NOMO-1 treated with DMSO at 0.1 percent for 48 hours (cell line): ENCODE data around the gene KCNQ1OT1.

Experiments
- DNase-seq: peaks from one replicate; lab custom pipeline; 2025; ENCODE audit not compliant: unreplicated experiment; lab: John Stamatoyannopoulos, UW

KCNQ1OT1 gene

DNA sequence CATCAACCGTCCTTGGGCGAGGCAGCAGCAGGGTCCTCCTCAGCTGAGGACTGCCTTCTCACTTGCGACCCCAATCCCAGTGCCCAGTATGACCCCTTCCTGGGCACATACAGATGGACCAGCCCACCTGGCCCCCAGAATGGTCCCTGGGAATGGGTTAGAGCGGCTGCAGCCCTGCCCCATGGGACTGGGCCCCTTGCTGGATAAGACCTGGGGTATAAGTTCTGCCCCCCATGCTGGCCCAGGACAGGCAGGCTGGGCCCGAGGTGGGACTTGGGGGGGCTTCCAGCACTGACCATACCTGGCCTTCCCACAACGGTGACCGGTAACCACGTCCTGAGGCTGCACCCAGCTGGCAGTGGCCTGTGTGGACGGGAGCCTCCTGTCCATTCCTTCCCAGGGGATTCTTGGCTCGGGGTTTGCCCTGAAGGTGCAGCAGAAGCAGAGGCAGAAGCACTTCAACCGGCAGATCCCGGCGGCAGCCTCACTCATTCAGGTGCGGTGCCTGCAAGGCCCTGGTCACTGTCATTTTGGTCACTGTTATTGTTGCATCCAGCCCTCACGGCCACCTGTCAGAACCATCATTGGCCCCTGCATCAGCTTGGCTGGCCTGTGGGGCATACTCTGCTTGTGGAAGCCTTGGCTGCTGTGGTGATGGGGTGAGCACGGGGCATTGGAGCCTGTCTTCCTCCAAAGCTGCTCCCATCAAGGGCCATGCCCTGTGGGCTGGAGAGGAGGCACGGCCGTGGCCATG is 114.8 kb downstream of the KCNQ1OT1 start:
- DNase-seq: no peak

DNA sequence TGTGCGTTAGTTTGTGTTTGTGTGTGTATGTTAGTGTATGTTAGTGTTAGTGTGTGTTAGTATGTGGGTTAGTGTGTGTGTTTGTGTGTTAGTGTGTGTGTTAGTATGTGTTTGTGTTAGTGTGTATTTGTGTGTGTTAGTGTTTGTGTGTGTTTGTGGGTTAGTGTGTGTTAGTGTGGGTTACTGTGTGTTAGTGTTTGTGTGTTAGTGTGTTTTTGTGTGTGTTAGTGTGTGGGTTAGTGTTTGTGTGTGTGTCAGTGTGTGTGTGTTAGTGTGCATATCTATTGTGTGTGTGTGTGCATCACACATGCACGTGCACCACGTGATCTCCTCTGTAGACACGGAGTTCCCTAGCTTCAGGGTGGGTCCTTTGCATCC is 115.4 kb downstream of the KCNQ1OT1 start:
- DNase-seq: no peak

DNA sequence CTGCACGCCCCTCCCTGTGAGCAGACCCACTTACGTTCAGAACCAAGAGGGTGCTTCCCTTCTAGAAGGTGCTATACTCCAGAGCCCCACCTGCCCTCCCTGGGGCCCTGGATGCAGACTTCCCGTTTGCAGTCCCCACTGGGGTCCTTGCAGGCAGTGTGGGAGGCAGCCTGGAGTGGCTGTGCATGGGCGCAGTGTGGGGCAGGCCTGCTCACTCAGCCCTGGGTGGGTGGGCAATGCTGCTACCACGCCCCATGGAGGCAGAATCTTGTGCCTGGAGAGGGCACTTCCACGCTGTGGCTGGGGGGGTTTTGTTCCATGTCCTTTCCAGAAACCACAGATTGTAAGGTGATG is 116.2 kb downstream of the KCNQ1OT1 start:
- no peak for DNase-seq

DNA sequence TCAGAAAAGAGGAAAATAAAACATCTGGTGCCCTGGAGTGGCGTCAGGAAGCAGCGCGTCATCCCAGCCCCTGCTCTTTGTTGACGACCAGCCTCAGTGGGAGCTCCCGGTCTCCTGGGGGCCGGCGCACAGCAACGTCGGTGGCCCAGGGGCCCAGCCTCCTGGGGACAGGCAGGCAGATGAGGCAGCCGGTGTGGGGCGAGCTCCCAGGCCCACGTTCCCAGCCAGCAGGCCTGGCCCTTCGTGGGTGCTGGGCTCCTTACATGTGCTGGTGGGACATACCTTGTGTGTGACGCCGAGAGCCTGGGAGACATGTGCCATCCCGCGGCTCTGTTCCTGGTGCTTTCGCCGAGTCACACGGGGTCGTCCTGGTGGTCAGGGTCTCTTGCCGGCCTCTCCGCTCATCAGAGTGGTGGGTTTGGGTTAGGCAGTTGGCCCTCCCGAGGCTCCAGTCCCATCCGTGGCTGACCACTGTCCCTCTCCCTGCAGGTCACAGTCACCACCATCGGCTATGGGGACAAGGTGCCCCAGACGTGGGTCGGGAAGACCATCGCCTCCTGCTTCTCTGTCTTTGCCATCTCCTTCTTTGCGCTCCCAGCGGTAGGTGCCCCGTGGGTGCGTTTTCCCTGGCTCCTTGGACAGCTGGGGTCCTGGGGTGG is 116.7 kb downstream of the KCNQ1OT1 start:
- no peak for DNase-seq

DNA sequence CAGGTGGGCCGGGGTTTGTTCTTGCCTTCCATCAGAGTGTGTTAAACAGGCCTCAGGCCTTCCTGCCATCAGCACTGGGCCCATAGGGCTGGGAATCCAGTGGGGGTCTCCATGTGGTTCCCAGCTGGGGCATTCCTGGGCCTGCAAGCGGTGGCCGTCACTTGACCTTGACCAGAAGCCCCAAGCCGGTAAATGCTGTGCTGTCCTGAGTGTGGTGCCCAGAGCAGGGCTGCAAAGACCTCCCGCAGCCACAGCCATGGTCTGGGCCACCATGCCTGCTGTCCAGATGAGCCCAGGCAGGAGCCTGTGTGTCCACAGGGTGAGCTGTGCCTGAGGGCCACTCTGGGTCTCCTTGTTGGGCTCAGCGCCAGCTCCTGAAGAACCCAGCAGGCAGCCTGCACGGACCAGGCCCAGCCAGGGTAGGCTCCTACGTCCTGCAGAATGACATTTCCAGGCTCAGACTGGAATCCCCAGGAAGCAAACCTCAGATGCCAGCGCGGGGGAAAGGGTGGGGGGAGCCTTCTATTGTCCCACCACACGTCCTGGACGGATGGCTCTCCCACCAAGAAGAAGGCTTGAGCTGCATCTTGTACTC is 117.3 kb downstream of the KCNQ1OT1 start:
- no peak for DNase-seq

DNA sequence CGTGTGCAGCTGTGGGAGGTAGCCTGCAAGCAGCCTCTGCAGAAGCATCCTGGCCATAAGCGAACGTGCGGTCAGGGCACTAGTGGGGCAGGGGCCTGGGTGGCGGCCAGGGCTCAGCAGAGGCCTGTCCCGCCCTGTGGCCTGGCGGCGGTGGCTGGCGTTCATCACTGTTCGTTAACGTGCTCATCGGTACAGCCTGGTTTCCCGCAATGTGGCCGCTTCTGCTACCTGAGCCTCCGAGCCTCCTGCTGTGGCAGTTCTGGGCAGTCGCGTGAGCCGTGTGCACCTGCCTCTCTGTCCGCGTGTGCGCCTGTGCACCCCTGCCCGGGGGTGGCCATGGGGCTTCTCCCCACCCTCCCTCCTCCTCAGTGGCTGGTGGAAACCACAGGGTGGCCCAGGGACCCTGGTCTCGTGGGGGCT is 117.9 kb downstream of the KCNQ1OT1 start:
- no peak for DNase-seq

DNA sequence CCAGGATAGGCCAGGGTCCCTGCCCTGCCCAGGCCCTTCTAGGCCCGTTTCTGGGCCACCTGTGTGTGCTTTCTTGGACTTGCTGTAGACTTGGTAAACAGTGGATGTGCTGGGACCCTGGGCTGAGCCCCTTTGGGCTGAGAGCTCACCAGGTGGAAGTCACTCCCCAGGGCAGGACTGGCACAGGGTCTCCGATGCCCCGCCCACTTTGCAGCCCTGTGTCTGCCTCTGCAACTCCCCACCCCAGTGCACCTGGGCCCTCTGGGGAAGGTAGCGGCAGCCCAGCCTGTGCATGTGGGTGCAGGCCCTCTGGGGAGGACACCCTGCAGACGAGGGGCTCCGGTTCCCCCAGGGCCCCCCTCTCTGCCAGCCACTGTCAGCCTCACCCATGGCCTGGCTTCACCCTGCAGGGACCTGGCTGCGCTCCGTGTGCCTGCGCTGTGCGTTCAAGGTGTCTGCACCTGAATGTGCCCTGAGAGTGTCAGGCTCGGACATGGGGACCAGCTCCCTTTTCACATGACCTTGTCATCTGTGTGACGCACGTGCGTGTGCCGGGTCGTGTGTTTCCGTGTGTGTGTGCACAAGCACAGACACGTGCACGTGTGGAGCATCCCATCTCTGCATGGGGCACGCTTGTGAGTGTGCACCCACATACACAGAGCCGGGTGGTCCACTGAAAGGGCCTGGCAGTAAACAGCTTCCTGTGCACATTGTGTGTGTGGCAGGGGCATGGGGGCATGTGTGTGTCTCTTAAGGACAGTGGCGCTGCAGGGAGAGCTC is 118.5 kb downstream of the KCNQ1OT1 start:
- DNase-seq: no peak

DNA sequence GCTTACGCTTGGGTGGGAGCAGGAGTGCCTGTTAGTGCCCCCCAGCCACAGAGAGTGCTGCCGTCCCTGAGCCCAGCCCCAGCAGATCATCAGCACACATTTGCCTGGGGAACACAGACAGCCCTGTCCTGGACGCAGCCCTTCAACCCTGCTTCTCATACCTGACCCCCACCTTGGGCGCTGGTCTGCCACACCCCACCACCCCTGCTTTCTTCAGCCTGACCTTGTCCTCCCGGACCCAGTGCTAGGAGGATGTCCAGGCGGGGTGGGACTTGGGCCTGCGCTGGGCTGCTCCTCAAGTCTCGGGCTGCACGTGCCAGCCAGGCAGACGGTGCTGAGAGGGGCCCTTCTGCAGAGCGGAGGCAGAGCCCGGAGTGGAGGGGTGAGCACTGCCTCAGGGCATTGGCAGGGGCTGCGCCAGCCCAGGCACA is 119.2 kb downstream of the KCNQ1OT1 start:
- DNase-seq: no peak

DNA sequence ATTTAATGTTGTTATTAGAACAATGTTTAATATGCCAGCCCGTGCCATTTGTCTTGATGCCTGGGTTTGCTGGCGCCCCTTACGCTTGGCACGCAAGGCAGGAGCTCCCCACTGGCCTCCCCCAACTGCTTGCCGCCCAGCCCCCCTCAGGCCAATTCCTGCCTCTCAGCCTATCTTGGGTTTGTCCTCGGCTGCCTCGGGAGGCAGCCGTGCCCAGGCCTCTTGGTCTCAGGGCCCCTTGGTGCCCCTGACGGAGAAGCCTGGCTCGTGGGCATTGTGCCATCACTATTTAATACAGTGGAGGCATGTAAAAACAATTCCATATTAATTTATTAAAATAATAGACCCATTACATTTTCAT is 119.8 kb downstream of the KCNQ1OT1 start:
- DNase-seq: no peak

DNA sequence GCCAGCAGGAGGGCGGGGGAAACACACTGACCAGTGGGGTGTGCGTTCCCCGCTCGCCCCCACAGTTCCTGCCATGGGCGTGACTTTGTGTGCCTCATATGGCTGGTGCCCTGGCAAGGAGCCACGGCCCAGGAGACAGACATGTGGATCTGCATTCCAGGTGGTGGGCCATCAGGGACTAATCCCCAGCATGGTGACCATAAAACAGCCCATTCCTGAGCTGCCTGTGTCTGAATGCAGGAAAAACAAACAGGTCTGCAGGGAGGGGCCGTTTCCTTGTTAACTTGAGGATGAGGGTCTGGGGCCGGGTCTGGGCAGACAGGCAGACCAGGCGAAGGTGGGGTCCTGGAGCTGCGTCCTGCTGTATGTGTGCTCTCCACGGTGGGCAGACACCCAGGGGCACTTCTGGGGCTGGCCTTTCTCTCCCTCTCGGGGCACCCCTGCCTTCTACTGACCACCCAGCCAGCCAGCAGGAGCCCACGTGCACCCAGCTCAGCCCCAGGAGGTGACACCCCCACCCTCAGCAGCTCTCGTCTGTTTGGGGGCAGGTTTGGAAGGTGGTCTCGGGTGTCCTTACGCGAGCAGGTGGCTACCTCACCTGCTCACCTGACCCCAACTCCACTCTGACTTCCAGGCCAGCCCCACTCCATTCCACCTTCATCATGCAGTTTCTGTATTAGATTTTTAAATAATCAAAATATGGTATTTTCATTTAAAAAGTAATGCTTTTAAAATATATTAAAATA is 120.3 kb downstream of the KCNQ1OT1 start:
- DNase-seq: no peak

DNA sequence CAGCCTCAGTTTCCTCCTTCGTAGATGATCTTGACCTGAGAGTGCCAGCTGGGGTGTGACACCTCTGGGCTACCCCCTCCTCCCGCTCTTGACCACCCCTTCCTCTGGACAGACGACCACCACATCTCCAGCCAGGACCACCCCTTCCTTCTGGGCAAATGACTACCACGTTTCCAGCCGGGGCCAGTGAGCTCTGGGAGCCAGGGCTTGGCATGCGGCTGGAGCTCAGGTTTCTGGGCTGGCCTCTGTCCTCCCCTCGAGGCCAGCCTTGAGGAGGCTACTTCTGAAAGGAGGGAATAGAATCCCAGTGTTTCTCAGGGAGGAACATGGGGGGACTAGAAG is 120.9 kb downstream of the KCNQ1OT1 start:
- no peak for DNase-seq

DNA sequence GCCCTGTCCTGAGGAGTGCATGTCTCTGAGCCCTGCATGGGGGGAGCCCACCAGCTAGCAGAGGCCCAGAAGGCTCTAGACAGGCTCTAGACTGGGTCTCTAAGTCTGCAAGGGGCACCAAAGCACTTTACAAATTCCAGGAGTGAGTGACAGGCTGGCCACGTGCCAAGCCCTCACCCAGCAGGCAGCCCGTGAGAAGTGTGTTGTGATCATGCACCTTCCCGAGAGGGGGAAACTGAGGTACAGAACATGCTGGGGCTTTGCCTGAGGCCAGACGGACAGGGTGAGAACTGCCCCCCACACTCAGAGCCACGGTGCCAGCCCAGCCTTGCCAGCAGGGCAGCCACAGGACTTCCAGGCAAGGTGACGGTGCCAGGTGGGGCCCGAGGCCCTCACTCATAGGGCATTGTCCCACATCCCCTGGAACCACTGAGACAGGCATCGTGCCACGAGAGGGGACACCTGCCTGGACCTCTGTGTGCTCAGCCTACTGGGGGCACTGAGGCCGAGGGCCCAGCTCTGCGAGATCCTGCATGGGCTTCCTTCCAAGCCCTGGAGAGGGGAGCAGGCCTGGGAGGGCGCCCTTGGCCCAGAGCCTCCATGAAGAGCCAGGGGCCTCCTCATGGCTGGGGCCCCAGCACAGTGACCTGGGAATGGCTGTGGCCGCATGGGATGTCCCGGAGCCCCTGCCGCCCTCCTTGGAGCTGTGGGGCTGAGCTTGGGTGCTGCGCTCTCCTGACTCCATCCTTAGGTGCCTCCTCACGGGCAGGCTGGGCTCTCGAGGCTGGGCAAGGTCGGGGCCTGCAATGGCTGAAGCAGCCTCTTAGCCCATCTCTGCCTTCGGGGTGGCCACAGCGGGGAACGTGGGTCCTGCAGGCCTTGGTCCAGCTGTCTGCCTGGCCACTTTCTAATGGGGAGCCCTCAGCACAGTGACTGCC is 121.5 kb downstream of the KCNQ1OT1 start:
- DNase-seq: no peak

DNA sequence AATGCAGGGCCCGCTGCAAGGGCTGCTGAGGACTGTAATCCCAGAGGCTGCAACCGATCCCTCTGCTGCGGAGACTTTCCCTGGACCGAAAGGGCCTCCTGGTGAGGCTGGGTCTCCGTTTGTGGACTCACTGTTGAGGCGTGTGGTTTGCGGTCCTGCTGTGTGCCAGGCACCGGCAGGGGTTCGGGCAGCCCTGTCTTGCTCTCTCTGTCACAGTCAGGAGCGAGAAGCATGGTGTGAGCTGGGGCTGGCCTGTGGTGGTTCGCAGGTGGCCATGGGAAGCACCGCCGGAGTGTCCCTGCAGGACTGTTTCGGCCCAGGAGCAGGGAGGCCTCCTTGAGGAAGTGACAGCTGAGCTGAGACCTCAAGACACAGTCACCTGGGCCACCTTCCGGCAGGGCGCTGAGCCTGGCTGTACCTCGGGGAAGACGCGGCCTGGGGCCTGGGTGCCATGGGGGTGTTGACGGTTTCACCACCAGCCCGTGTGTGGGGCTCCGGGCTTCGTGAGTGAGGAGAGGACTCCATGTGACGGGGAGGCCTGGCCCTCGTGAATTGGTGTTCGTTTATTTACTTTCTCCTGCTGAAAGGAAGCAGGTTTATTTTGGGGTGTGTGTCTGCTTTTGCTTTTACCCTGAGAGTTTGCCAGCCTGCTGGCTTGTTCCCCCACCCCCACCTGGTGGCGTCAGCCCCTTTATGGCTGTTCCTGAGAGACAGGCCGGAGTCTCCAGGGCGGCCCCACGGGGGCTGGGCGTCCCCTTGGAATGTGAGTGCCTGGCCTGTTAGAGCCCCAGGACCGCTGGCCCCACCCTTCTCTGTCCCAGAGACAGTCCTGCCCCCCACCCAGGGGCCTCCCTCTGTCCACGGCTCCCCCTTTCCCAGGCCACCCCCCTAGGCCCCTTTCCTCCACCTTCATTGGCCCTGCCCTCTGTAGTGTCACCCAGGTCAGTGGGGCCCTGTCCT is 122.5 kb downstream of the KCNQ1OT1 start:
- no peak for DNase-seq

DNA sequence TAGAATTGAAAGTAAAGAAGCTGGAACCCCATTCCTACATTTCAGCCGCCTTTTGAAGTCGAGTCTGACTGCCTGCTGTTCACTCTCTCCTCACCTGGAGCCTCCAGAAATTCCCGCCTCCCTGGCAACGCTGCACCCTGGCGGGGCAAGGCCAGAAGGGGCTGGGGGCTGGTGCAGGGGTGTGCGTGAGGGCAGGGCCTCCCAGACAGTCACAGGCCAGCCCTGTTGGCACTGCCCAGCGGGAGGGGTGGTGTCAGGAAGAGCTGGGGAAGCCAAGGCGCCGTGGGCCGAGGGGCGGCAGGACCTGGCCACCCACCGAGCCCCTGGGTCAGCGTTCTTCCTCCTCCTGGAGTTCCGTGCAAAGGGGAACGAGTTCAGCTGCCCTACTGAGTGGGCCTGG is 123.2 kb downstream of the KCNQ1OT1 start:
- DNase-seq: no peak

DNA sequence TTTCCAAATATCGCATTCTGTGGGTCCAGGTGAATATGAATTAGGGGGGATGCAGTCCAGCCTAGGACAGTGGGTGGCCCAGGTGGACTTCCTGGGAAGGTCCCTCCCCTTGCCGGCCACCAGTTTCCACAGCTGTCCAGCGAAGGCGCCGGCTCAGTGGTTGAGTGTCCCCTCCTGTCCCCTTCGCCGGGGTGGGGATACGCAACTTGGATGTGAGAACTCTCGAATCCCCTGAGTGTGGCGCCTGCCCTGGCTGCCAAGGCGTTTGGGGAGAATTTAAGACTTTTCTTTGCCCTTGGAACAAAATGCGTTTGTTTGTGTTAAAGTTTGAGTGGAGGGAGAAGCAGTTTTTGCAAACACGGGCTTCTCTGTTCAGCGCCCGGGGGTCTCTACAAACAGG is 123.7 kb downstream of the KCNQ1OT1 start:
- DNase-seq: no peak

DNA sequence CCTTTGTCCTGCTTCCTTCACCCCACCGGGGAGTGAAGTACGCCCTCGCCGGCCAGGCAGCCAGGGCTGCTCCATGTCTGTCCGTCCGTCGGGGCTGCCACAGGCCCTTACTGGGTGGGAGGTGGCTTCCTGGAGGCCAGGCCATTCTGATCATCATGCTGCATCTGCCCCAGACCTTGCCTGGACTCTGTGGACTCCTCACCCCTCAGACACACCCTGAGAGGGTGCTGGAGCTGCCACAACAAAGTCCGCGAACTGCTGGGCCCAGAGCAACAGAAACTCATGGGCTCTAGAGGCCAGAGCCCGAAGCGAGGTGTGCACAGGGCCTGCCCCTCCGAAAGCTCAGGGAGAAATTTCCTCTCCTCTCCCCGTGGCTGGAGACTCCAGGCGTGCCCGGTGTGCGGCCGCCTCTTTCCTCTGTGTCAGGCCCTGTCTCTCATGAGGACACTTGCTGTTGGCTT is 124.2 kb downstream of the KCNQ1OT1 start:
- DNase-seq: no peak

DNA sequence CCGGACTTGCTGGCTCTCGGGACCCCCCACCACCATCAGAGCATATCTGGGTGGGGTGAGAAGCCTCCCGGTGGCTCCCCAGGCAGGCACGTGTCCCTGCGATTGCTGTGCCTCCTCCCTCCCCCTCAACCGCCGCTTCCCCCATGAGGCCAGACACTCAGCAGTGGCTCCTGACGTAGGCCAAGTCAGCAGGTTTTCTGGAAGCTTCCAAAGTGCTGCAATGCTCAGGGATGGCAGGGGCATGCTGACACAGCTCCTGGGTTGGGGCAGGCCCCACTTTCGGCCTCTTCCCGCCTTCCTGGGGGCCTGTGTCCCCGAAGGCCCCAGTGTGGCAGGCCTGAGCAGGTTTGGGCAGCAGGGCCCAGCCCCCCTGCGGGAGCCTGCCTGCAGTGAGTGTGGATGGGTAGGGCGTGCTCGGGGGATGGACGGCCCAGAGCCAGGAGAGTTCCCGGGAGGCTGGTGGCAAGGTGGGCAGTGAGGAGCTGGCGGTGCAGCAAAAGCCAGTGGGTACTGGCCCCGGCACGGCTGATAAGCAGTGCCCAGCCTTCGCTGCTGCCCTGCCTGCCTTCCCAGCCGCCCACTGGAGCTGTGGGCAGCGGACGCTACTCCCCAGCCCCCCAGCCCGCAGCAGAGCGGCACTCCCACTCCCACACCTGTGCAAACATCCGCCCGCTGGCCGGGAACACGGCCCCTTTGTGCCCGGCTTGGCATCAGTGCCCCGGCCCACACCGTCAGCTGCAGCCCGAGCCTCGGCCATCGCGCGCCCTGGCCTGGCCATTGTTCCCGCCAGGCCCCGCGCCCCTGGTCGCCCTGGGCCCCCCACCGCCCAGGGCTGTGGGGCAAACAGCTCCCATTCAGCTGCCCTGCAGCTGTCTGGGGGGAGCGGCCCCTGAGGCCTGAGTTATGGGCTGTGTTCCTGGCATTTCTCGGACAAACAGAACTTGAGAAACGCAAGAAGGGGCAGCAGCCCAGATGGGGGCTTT is 125.0 kb downstream of the KCNQ1OT1 start:
- DNase-seq: no peak
